Activated T-cell treated with anti-CD3 and anti-CD28 coated beads for 24 hours (primary cell): ENCODE data around the gene LAMC3.

ENCODE experiments used
- DNase-seq: peaks from one replicate; pipeline ENCODE4 v3.0.0-alpha.2; 2020; ENCODE audit warnings: low read depth

The LAMC3 gene

GRCh38 chr9:131046581-131047202, 37.7 kb downstream of the LAMC3 start:
- DNase-seq = peak; percentile 62

GRCh38 chr9:131048332-131048731, 39.4 kb downstream of the LAMC3 start:
- no peak for DNase-seq

GRCh38 chr9:131048820-131049219, 39.8 kb downstream of the LAMC3 start:
- no peak for DNase-seq

- no peak for DNase-seq
Measured at GRCh38 chr9:131049829-131050715, 41.1 kb downstream of the LAMC3 start.

- DNase-seq = no peak
Measured at GRCh38 chr9:131050831-131051230, 41.9 kb downstream of the LAMC3 start.

GRCh38 chr9:131051592-131052517, 42.9 kb downstream of the LAMC3 start:
- no peak for DNase-seq

GRCh38 chr9:131053896-131054295, 44.9 kb downstream of the LAMC3 start:
- no peak for DNase-seq

- no peak for DNase-seq
Measured at GRCh38 chr9:131056781-131057506, 48.0 kb downstream of the LAMC3 start.

- DNase-seq = no peak
Measured at GRCh38 chr9:131060900-131061630, 52.1 kb downstream of the LAMC3 start.

GRCh38 chr9:131062969-131063368, 54.0 kb downstream of the LAMC3 start:
- no peak for DNase-seq

- no peak for DNase-seq
Measured at GRCh38 chr9:131065599-131065998, 56.6 kb downstream of the LAMC3 start.

GRCh38 chr9:131067625-131068024, 58.7 kb downstream of the LAMC3 start:
- no peak for DNase-seq

- DNase-seq = no peak
Measured at GRCh38 chr9:131068076-131068816, 59.3 kb downstream of the LAMC3 start.

- no peak for DNase-seq
Measured at GRCh38 chr9:131069699-131070098, 60.7 kb downstream of the LAMC3 start.

- DNase-seq = no peak
Measured at GRCh38 chr9:131072107-131072870, 63.3 kb downstream of the LAMC3 start.

- no peak for DNase-seq
Measured at GRCh38 chr9:131072871-131073237, 63.9 kb downstream of the LAMC3 start.

- no peak for DNase-seq
Measured at GRCh38 chr9:131076347-131077195, 67.6 kb downstream of the LAMC3 start.
